Neural progenitor cell (in vitro differentiated cells): ENCODE measurements around the gene RNF126.

Experiments used
- CTCF ChIP-seq: fragments of 200-600 bp; sonication (generic); IDR thresholded peaks from 2 replicates; pipeline ENCODE4 v1.5.1; 2017; ENCODE audit warnings: antibody characterized with exemption, mild to moderate bottlenecking
- EZH2 ChIP-seq: fragments of 200-600 bp; sonication (generic); IDR thresholded peaks from 2 replicates; pipeline ENCODE4 v1.6.1; 2017; ENCODE audit warnings: antibody characterized with exemption, mild to moderate bottlenecking, moderate library complexity
- EZH2phosphoT487 ChIP-seq: fragments of 200-600 bp; sonication (generic); IDR thresholded peaks from 2 replicates; pipeline ENCODE4 v1.6.1; 2017; ENCODE audit warnings: antibody characterized with exemption

- TF ChIP-seq EZH2 = no peak
- no peak for TF ChIP-seq CTCF
- no peak for TF ChIP-seq EZH2phosphoT487
Observed at GRCh38 chr19:604355-604754, 58.7 kb downstream of the RNF126 start.
